Measurements from ENCODE around the gene FMN1. TPM values are rescaled to one million over a fixed set of nuclear protein-coding genes. Genes with fewer than 3 reads are reported as not detected.
"Not testable (repeated sequence)": the region's sequence is repeated elsewhere in the genome, so short reads cannot be mapped to it uniquely, and the experiment has no call there.

FMN1 gene
- total RNA-seq, 2 experiments from 2014 or later = not detected

- Mint-ChIP-seq H3K4me3 (no peak overlapping the region), H3K9me3 (ENCODE audit: low read depth) (no peaks in the 10 kb centered on the region), H3K27ac (no peak overlapping the region), H3K36me3 (no peaks in the 10 kb centered on the region), H3K27me3 (peaks cover 3% of the 10 kb centered on the region), H3K4me1 (no peaks in the 10 kb centered on the region)
- DNase-seq (no peak), ATAC-seq (no peak)
- CTCF ChIA-PET = no interaction called here
These were observed 336.8 kb downstream of the FMN1 start for GRCh38 chr15:32857732-32858131.

GRCh38 chr15:32856753-32857152 lies 337.8 kb downstream of the FMN1 start:
- DNase-seq (no peak), ATAC-seq (no peak)
- CTCF ChIA-PET = no interaction called here
- Mint-ChIP-seq H3K4me3 (no peak overlapping the region), H3K27me3 (peaks cover 3% of the 10 kb centered on the region), H3K4me1 (no peaks in the 10 kb centered on the region), H3K9me3 (ENCODE audit: low read depth) (no peaks in the 10 kb centered on the region), H3K36me3 (no peaks in the 10 kb centered on the region), H3K27ac (no peak overlapping the region)

- CTCF ChIA-PET = no interaction called here
- H3K9me3 Mint-ChIP-seq (ENCODE audit: low read depth) = no peaks in the 10 kb centered on the region
- ATAC-seq (no peak), DNase-seq (no peak)
- no peaks in the 10 kb centered on the region for H3K4me1 Mint-ChIP-seq
- H3K27me3 Mint-ChIP-seq = peaks cover 5% of the 10 kb centered on the region
- no peak overlapping the region for H3K27ac Mint-ChIP-seq
- H3K4me3 Mint-ChIP-seq = no peak overlapping the region
- H3K36me3 Mint-ChIP-seq = no peaks in the 10 kb centered on the region
These were observed 338.6 kb downstream of the FMN1 start for GRCh38 chr15:32855942-32856341.

- no peak for ATAC-seq
- Mint-ChIP-seq H3K27me3 (peaks cover 2% of the 10 kb centered on the region), H3K9me3 (ENCODE audit: low read depth) (no peaks in the 10 kb centered on the region), H3K27ac (no peak overlapping the region), H3K4me3 (no peak overlapping the region), H3K36me3 (no peaks in the 10 kb centered on the region), H3K4me1 (no peaks in the 10 kb centered on the region)
- no peak for DNase-seq
- CTCF ChIA-PET = no interaction called here
These were observed 340.9 kb downstream of the FMN1 start for GRCh38 chr15:32853592-32853991.

GRCh38 chr15:32852771-32853170 lies 341.7 kb downstream of the FMN1 start:
- H3K9me3 Mint-ChIP-seq (ENCODE audit: low read depth) = no peaks in the 10 kb centered on the region
- no peaks in the 10 kb centered on the region for H3K36me3 Mint-ChIP-seq
- no peaks in the 10 kb centered on the region for H3K4me1 Mint-ChIP-seq
- CTCF ChIA-PET = no interaction called here
- H3K4me3 Mint-ChIP-seq = no peak overlapping the region
- no peak for ATAC-seq
- DNase-seq = no peak
- peaks cover 2% of the 10 kb centered on the region for H3K27me3 Mint-ChIP-seq
- H3K27ac Mint-ChIP-seq = no peak overlapping the region

GRCh38 chr15:32852017-32852416 lies 342.5 kb downstream of the FMN1 start:
- H3K36me3 Mint-ChIP-seq = no peaks in the 10 kb centered on the region
- DNase-seq = no peak
- H3K27me3 Mint-ChIP-seq = peaks cover 2% of the 10 kb centered on the region
- ATAC-seq = no peak
- H3K27ac Mint-ChIP-seq = no peak overlapping the region
- no peaks in the 10 kb centered on the region for H3K4me1 Mint-ChIP-seq
- H3K4me3 Mint-ChIP-seq = no peak overlapping the region
- CTCF ChIA-PET = no interaction called here
- H3K9me3 Mint-ChIP-seq (ENCODE audit: low read depth) = no peaks in the 10 kb centered on the region

GRCh38 chr15:32851572-32851971 lies 342.9 kb downstream of the FMN1 start:
- no peak for DNase-seq
- no peaks in the 10 kb centered on the region for H3K4me1 Mint-ChIP-seq
- CTCF ChIA-PET = no interaction called here
- ATAC-seq = no peak
- no peaks in the 10 kb centered on the region for H3K36me3 Mint-ChIP-seq
- H3K9me3 Mint-ChIP-seq (ENCODE audit: low read depth) = no peaks in the 10 kb centered on the region
- H3K4me3 Mint-ChIP-seq = no peak overlapping the region
- H3K27ac Mint-ChIP-seq = no peak overlapping the region
- H3K27me3 Mint-ChIP-seq = peaks cover 2% of the 10 kb centered on the region

GRCh38 chr15:32849769-32850668 lies 344.5 kb downstream of the FMN1 start:
- no peak for DNase-seq
- no peak overlapping the region for H3K4me3 Mint-ChIP-seq
- CTCF ChIA-PET = no interaction called here
- no peaks in the 10 kb centered on the region for H3K9me3 Mint-ChIP-seq (ENCODE audit: low read depth)
- no peak overlapping the region for H3K27ac Mint-ChIP-seq
- H3K4me1 Mint-ChIP-seq = no peaks in the 10 kb centered on the region
- ATAC-seq = no peak
- no peaks in the 10 kb centered on the region for H3K36me3 Mint-ChIP-seq
- H3K27me3 Mint-ChIP-seq = peaks cover 2% of the 10 kb centered on the region

- H3K4me3 Mint-ChIP-seq; H3K27ac Mint-ChIP-seq; H3K36me3 Mint-ChIP-seq; DNase-seq; CTCF ChIA-PET; H3K9me3 Mint-ChIP-seq (ENCODE audit: low read depth); H3K4me1 Mint-ChIP-seq; ATAC-seq; H3K27me3 Mint-ChIP-seq: not testable (repeated sequence)
These were observed 347.8 kb downstream of the FMN1 start for GRCh38 chr15:32846671-32847070.

- H3K27me3 Mint-ChIP-seq = no peaks in the 10 kb centered on the region
- no peak overlapping the region for H3K4me3 Mint-ChIP-seq
- H3K9me3 Mint-ChIP-seq (ENCODE audit: low read depth) = no peaks in the 10 kb centered on the region
- DNase-seq (no peak), ATAC-seq (no peak)
- CTCF ChIA-PET = interaction anchor here (0.8 to 2.4 kb wide), 4 partner anchors 12 to 173 kb away, joined by 3 to 6 read pairs (median 4); no protein-coding TSS in a partner anchor
- H3K4me1 Mint-ChIP-seq = no peaks in the 10 kb centered on the region
- H3K27ac Mint-ChIP-seq = no peak overlapping the region
- no peaks in the 10 kb centered on the region for H3K36me3 Mint-ChIP-seq
These were observed 350.3 kb downstream of the FMN1 start for GRCh38 chr15:32844118-32844711.

GRCh38 chr15:32843219-32843815 lies 351.2 kb downstream of the FMN1 start:
- Mint-ChIP-seq H3K4me3 (no peak overlapping the region), H3K4me1 (no peaks in the 10 kb centered on the region)
- no peak for ATAC-seq

GRCh38 chr15:32842081-32842480 lies 352.4 kb downstream of the FMN1 start:
- no peaks in the 10 kb centered on the region for H3K36me3 Mint-ChIP-seq
- H3K27me3 Mint-ChIP-seq = no peaks in the 10 kb centered on the region
- DNase-seq (no peak), ATAC-seq (no peak)
- H3K4me1 Mint-ChIP-seq = no peaks in the 10 kb centered on the region
- CTCF ChIA-PET = no interaction called here
- H3K27ac Mint-ChIP-seq = no peak overlapping the region
- no peak overlapping the region for H3K4me3 Mint-ChIP-seq
- no peaks in the 10 kb centered on the region for H3K9me3 Mint-ChIP-seq (ENCODE audit: low read depth)

More at GRCh38 chr15:32843219-32843815, 351.2 kb downstream of the FMN1 start:
- Mint-ChIP-seq H3K36me3 (no peaks in the 10 kb centered on the region), H3K9me3 (ENCODE audit: low read depth) (no peaks in the 10 kb centered on the region), H3K27me3 (no peaks in the 10 kb centered on the region), H3K27ac (no peak overlapping the region)
- no peak for DNase-seq
- CTCF ChIA-PET = interaction anchor here (0.7 to 2.4 kb wide), 3 partner anchors 11 to 192 kb away, joined by 3 to 6 read pairs (median 4); no protein-coding TSS in a partner anchor

GRCh38 chr15:32840507-32841245 lies 353.8 kb downstream of the FMN1 start:
- Mint-ChIP-seq H3K27me3 (no peaks in the 10 kb centered on the region), H3K4me3 (no peak overlapping the region), H3K4me1 (no peaks in the 10 kb centered on the region), H3K36me3 (no peaks in the 10 kb centered on the region), H3K27ac (no peak overlapping the region), H3K9me3 (ENCODE audit: low read depth) (no peaks in the 10 kb centered on the region)
- ATAC-seq (no peak), DNase-seq (no peak)
- CTCF ChIA-PET = no interaction called here

Measured in activated CD8-positive, alpha-beta memory T cell treated with anti-CD3 and anti-CD28 coated beads, Interleukin-2, amount 10 ng/mL, durations not matched to agents 7 days and 5 days (primary cell).